GM18499 (cell line): Measurements from ENCODE around the gene FBXO11.
A peak's percentile ranks its signal among the peaks of the same experiment; 100 is the strongest.

Experiments used
- ATAC-seq: cut with Tn5 transposase; IDR thresholded peaks from one replicate; pipeline ENCODE4 v1.9.1; 2021; ENCODE audit warnings: moderate number of reproducible peaks; ENCODE audit not compliant: insufficient read depth, unreplicated experiment

The FBXO11 gene

DNA sequence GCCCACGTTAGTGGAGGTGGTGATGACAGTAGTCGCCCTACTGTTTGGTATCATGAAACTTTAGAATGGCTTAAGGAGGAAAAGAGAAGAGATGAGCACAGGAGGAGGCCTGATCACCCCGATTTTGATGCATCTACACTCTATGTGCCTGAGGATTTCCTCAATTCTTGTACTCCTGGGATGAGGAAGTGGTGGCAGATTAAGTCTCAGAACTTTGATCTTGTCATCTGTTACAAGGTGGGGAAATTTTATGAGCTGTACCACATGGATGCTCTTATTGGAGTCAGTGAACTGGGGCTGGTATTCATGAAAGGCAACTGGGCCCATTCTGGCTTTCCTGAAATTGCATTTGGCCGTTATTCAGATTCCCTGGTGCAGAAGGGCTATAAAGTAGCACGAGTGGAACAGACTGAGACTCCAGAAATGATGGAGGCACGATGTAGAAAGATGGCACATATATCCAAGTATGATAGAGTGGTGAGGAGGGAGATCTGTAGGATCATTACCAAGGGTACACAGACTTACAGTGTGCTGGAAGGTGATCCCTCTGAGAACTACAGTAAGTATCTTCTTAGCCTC lies 107.2 kb downstream of the FBXO11 start:
- ATAC-seq, result no peak

GRCh38 chr2:47798631-47799030 lies 107.7 kb downstream of the FBXO11 start:
- no peak for ATAC-seq

DNA sequence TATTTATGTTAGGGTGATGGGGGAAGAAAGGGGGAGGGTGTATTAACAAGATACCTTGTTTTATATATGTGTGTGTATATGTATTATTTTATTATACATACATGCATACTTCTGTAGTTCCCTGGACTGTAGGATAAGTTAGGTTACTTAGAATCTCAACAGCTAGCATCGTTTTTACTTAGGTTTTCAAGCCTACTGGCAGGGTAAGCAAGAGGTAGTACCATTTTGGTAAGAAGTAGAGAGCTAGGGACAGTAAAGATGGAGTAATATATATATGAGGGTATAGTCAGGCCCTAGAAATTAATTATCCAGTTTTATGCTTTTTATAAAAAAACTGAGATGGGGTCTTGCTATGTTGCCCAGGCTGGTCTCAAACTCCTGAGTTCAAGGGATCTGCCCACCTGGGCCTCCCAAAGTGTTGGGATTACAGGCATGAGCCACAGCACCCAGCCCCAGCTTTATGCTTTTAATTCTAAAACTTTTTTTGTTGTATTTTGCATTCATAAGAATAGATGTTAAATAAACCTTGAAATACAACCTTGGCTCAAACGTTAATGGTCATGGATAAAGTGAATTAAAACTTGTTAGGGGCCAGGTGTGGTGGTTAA lies 110.1 kb downstream of the FBXO11 start:
- ATAC-seq, result no peak

DNA sequence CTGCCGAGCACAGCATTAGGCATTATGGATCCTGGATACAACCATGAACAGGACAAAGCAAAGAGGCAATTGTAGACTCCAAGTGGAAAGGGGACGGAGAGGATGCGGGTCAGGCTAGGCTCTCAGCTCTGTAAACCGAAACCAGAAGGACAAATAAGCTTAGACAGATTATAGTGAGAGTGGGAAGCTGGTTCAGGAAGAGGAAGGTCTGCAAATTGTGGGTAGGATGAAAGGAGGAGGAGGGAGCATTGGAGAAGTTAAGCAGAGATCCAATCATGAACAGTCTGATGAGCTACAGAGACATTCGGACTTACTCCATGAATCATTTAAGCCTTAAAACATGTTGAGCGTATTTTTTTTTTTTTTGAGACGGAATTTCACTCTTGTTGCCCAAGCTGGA lies 120.3 kb downstream of the FBXO11 start:
- no peak for ATAC-seq

- ATAC-seq, result no peak
These were observed 121.9 kb downstream of the FBXO11 start for GRCh38 chr2:47784352-47784851.

DNA sequence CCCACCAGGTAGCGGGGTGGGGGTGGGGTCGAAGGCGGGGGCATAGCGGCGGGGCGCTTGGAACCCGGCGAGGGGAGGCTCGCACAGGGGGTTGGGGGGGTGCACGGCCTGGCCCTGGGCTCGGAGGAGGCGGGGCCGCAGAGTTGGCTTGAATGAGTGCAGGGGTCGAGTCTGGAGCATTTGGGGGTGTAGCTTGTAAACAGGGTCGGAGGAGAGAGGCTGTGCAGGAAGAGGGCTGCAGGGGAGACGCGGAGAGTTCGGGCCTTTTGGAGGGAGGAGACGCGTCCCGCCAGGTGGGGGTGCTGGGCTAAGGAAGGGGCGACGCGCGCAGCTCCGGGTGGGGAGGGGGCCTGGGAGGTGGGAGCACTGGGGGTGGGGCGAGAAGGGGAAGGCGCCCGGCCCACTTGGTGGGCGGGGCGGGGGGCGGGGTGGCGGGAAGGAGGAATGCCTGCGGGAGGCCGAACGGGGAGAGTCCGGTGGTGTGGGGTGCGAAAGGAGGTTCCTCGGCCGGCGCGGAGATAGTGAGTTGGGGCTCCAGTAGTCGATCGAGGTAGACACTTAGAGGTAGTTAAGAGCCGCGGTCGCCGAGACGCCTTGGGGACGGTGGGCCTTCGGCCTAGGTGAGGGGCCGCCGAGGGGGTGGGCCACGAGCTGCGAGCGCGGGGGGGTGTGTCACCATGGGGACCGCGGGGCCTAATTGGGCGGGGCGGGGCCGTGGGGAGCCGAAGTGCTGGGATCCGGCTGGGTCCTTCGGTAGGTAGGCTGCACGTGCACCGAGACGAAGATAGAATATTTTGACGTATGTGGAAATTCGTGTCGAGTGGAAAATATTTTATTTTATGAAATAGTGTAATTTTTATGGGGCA lies 122.6 kb downstream of the FBXO11 start:
- peak; percentile 23 for ATAC-seq

- ATAC-seq, result peak; percentile 42
These were observed 123.4 kb downstream of the FBXO11 start, which contains the start of gene MSH6 for GRCh38 chr2:47782671-47783485. MSH6 (plus strand) TSS chr2:47783145; CDS start chr2:47783234, 89 bp downstream.

GRCh38 chr2:47782381-47782670 lies 124.0 kb downstream of the FBXO11 start:
- ATAC-seq, result peak; percentile 6

DNA sequence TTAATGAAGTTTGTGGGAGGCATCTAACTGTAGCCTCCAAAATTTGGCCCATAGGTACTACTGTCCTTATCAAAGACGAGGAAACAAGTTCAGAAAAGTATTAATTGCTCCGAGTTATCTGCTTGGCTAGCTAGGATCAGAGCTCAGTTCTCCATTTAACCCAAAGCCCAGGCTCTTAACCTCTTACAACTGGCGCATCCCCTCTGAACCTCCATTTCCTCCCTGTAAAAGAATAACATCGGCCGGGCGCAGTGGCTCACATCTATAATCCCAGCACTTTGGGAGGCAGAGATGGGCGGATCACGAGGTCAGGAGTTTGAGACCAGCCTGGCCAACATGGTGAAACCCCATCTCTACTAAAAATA lies 126.9 kb downstream of the FBXO11 start:
- no peak for ATAC-seq

DNA sequence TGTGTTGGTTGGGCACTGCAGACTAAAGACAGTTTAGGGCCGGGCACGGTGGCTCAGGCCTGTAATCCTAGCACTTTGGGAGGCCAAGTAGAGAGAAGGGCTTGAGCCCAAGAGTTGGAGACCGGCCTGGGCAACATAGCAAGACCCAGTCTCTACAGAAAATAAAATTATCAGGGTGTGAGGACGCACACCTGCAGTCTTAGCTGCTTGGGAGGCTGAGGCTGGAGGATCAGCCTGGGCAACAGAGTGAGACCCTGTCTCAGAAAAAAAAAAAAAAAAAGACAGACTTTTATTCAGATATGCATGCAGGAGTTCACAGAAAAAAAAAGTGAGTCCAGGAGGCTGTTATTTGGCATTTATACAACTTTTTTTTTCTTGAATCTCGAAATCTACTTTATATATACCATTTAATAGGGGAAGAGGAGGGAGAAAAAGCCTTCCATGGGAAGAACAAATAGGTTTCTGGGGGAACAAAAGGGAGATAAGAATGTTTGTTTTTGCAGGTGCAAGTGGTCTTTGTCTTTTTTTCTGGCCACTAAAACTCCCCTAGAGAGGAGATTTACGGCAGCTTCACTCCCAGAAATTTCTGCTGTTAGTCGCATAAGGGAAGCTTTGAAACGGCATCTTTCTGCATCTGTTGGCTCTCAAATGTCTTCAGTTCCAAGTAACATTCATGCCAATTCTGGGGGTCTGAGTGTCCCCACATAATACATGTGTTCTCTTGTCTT lies 127.4 kb downstream of the FBXO11 start:
- no peak for ATAC-seq

GRCh38 chr2:47777277-47777937 lies 128.9 kb downstream of the FBXO11 start:
- ATAC-seq, result no peak

GRCh38 chr2:47774567-47774966 lies 131.7 kb downstream of the FBXO11 start:
- no peak for ATAC-seq

- ATAC-seq, result no peak
These were observed 134.0 kb downstream of the FBXO11 start for GRCh38 chr2:47772343-47772742.

GRCh38 chr2:47771211-47771610 lies 135.1 kb downstream of the FBXO11 start:
- no peak for ATAC-seq

DNA sequence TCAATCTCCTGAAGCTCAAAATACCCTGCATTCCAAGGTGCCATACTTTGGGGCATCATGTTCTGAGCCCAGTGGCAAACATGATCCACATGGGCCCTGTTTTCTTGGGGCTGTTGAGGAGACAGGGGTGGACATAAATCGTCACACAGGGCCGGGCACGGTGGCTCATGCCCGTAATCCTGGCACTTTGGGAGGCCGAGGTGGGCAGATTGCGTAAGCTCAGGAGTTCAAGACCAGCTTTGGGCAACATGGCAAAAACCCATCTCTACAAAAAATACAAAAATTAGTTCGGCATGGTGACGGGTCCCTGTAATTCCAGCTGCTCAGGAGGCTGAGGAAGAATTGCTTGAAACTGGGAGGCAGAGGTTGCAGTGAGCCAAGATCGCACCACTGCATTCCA lies 137.0 kb downstream of the FBXO11 start:
- ATAC-seq, result no peak

DNA sequence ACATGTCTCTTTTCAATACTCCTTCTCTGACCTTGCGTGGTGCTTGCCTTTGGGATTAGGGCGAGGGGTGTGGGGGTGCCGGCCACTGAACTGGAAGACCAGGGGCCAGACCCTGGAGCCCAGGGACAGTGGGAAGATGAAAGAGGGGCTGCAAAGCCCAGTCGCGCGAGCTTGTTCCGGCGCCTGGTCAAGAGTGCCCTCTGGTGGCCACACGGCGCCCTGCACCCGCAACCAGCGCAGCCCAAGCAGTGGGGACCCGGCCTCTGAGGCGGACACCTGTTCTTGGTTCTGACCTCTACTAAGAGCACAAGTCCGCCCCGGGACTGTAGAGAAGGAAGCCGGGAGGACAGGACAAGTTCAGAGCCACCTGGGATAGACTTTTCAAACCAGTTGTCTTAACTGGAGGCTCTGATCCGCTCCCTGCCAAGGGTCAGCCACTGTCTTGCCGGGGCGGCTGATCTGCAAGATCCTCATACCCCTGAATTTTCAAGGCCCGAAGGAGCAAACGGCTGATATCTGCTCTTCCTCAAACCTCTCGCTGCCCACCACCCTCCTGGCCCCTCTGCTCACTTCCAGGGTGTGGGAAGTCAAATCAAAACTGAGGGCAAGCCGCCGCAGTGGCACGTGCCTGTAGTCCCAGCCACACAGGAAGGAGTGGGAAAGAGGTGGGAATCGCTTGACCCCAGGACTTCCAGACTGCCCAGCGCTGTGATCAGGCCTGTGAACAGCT lies 138.3 kb downstream of the FBXO11 start:
- no peak for ATAC-seq

DNA sequence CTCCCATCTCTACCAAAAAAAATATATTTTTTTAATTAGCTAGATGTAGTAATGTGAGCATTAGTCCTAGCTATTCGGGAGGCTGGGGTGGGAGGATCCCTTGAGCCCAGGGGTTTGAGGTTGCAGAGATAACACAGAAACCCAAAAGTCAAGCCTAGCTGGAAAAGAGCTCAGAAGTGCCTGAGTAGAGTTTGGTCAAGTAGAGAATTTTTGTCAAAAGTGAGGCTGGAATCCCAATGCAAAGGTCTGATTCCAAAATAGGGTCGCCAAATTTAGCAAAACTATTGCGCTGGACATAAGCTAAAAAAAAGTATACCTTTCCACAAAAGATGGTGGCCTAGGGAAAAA lies 138.8 kb downstream of the FBXO11 start:
- ATAC-seq, result no peak

DNA sequence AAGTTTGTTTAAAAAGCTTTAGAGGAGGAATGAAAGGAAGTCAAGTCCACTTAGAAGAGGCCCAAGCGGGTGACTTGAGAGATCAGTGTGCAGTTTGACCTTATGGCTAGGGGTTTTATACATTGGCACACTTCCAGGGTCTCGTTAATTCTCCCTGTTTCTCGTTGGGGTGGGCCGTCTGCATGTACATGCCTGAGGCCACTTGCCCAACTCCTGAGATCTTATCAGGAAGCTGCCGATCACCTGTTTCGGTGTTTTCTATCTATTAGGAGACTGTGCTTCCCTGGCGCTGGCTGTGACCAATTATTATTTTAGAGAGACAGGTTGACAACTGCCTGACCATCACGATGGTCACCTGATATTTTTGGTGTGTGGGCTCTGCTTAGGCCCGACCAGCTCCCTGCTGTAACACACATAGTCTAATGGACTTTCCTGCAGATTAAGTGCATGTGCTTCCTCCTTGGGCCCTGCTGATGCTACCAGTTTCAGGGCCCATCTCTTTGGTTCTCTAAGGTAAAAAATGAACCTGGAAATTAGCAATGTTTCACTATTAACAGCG lies 154.4 kb downstream of the FBXO11 start:
- ATAC-seq, result no peak

- no peak for ATAC-seq
These were observed 158.4 kb downstream of the FBXO11 start for GRCh38 chr2:47747878-47748277.
